Measurements from ENCODE around the gene ADAM20. TPM values are rescaled to one million over a fixed set of nuclear protein-coding genes. Genes with fewer than 3 reads are reported as not detected.
A peak's percentile ranks its signal among the peaks of the same experiment; 100 is the strongest.

ADAM20 gene
- total and polyA plus RNA-seq, 7 donors, result 0.06 to 4.4 (median 2.5) TPM; not detected in 2

DNA sequence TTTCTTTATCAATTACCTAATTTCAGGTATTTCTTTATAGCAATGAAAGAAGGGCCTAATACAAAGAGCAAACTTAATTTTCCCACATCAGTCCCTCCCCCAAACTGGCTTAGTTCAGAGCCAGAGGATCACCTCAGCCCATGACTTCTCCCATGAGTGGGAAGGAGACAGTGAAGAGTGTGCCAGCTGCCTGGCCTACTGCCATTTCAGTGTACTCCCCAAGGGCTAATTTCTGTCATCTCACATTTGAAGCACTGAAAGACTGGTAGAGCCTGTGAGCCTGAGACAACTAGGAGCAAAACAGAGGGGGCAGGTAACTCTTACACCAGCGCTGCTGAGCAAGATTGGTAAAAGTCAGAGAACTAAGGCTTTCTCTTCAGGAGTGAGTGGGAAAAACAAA lies 29.1 kb upstream of the ADAM20 start:
- WGBS, 2 donors, result 100% methylated on average over 1 of the region's 1 CpG
- Histone ChIP-seq H3K9me3 (no peaks in the 10 kb centered on the region), H3K36me3 (peaks cover 0 to 61% (median 5%) of the 10 kb centered on the region in 4 donors), H3K4me3 (no peak overlapping the region), H3K27me3 (no peaks in the 10 kb centered on the region), H3K4me1 (no peaks in the 10 kb centered on the region), H3K27ac (no peak overlapping the region)
- TF ChIP-seq POLR2A (IDR thresholded peaks at IDR 0.05) (no peak), EP300 (IDR thresholded peaks at IDR 0.05) (no peak), CTCF (IDR thresholded peaks at IDR 0.05) (no peak), POLR2AphosphoS5 (IDR thresholded peaks at IDR 0.05) (no peak)
- DNase-seq, result no peak
- intact Hi-C loops (cut with DNase I), result no loop called here

DNA sequence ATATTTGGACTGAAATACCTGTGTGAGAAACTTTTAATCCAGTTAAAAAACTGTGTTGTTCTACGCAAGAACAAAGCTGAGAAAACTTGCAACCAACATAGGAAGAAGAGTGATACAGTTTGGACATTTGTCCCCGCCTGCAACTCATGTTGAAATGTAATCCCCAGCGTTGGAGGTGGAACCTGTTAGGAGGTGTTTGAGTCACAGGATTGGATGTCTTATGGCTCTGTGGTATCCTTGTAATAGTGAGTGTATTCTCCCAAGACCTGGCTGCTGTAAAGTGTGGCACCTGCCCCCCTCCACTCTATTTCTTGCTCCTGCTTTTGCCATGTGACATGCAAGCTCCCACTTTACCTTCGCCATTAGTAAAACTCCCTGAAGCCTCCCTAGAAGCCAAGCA lies 28.6 kb upstream of the ADAM20 start:
- intact Hi-C loops (cut with DNase I), result no loop called here
- WGBS, 2 donors, result 96 to 97% methylated on average over 4 of the region's 4 CpGs
- no peak for TF ChIP-seq EP300 (IDR thresholded peaks at IDR 0.05)

DNA sequence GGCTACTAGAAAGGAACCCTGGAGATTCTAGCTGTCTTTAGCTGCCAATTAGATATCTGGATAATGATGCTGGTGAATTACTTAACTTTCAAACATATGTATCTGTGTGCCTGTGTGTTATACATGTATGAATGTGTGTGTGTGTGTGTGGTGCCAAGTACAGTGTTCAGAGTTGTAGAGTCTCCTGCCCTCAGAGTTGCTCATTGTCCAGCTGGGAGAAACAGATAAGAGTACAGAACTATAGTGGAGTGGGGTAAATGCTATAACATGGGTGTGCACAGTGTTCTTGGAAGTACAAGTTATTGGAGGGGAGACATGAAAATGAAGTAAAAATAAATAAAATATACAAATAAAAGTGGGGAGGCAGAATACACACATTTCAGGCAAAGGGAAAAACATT lies 23.6 kb upstream of the ADAM20 start:
- no peak overlapping the region for H3K4me3 ChIP-seq
- peaks cover 0 to 10% (median 5%) of the 10 kb centered on the region in 4 donors for H3K4me1 ChIP-seq
- intact Hi-C loops (cut with DNase I), result no loop called here
- no peaks in the 10 kb centered on the region for H3K27me3 ChIP-seq
- peaks cover 0 to 24% (median 5%) of the 10 kb centered on the region in 4 donors for H3K36me3 ChIP-seq
- no peak overlapping the region for H3K27ac ChIP-seq
- TF ChIP-seq POLR2AphosphoS5 (IDR thresholded peaks at IDR 0.05) (no peak), POLR2A (IDR thresholded peaks at IDR 0.05) (no peak), CTCF (IDR thresholded peaks at IDR 0.05) (no peak), EP300 (IDR thresholded peaks at IDR 0.05) (no peak)
- DNase-seq, result no peak
- H3K9me3 ChIP-seq, result no peaks in the 10 kb centered on the region

More for the DNA sequence above, 28.6 kb upstream of the ADAM20 start:
- Histone ChIP-seq H3K4me3 (no peak overlapping the region), H3K9me3 (no peaks in the 10 kb centered on the region), H3K27ac (no peak overlapping the region), H3K36me3 (peaks cover 0 to 61% (median 5%) of the 10 kb centered on the region in 4 donors), H3K27me3 (no peaks in the 10 kb centered on the region), H3K4me1 (no peaks in the 10 kb centered on the region)
- no peak for DNase-seq

GRCh38 chr14:70555890-70556289 lies 21.1 kb upstream of the ADAM20 start:
- Histone ChIP-seq H3K9me3 (no peaks in the 10 kb centered on the region), H3K36me3 (peaks cover 0 to 4% (median 0%) of the 10 kb centered on the region in 4 donors), H3K4me3 (peak overlapping the region in 1 of 4 donors; percentile 28), H3K27ac (no peak overlapping the region), H3K4me1 (peaks cover 0 to 10% (median 5%) of the 10 kb centered on the region in 4 donors), H3K27me3 (no peaks in the 10 kb centered on the region)
- 37 to 44% methylated on average over 19 of the region's 19 CpGs for WGBS, 2 donors
- TF ChIP-seq POLR2AphosphoS5 (IDR thresholded peaks at IDR 0.05), result no peak
- intact Hi-C loops (cut with DNase I), result no loop called here
- no peak for DNase-seq

- no peak for TF ChIP-seq POLR2AphosphoS5 (IDR thresholded peaks at IDR 0.05)
- no peak for TF ChIP-seq CTCF (IDR thresholded peaks at IDR 0.05)
- TF ChIP-seq POLR2A (IDR thresholded peaks at IDR 0.05), result no peak
- no peak for TF ChIP-seq EP300 (IDR thresholded peaks at IDR 0.05)
- Histone ChIP-seq H3K27ac (no peak overlapping the region), H3K4me3 (no peak overlapping the region), H3K36me3 (peaks cover 0 to 5% (median 0%) of the 10 kb centered on the region in 4 donors), H3K4me1 (no peaks in the 10 kb centered on the region), H3K9me3 (peaks cover 0 to 6% (median 2%) of the 10 kb centered on the region in 4 donors), H3K27me3 (no peaks in the 10 kb centered on the region)
- intact Hi-C loops (cut with DNase I), result no loop called here
- 79 to 92% methylated on average over 5 of the region's 5 CpGs for WGBS, 2 donors
- DNase-seq, result no peak
Observed at GRCh38 chr14:70538087-70538486, 3.3 kb upstream of the ADAM20 start.

DNA sequence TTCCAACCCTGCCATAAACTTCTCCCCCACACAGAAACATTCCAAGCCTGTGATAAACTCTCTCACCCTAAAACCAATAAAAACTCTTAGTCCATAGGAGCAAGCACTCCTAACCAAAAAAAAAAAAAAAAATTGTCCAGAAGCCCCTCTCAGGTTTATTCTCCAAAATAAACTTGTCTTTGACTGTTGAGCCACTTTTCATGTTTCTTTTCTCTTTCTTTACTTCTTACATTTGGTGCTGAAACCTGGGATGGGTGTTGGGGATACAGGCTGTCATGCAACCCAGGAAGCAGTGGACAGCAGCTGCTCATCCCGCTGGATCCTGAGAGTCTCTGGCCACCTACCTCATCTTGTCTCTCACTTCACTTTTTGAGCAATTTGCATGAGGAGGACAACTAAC lies 2.0 kb upstream of the ADAM20 start:
- Histone ChIP-seq H3K9me3 (peaks cover 0 to 10% (median 2%) of the 10 kb centered on the region in 4 donors), H3K4me1 (no peaks in the 10 kb centered on the region), H3K27ac (no peak overlapping the region), H3K4me3 (no peak overlapping the region), H3K36me3 (peaks cover 0 to 5% (median 0%) of the 10 kb centered on the region in 4 donors), H3K27me3 (no peaks in the 10 kb centered on the region)
- intact Hi-C loops (cut with DNase I), result no loop called here
- TF ChIP-seq POLR2AphosphoS5 (IDR thresholded peaks at IDR 0.05) (no peak), CTCF (IDR thresholded peaks at IDR 0.05) (no peak), POLR2A (IDR thresholded peaks at IDR 0.05) (no peak), EP300 (IDR thresholded peaks at IDR 0.05) (no peak)
- 91 to 100% methylated on average over 1 of the region's 1 CpG for WGBS, 2 donors
- DNase-seq, result no peak

All from sigmoid colon (tissue), 7 donors.